ENCODE results near the gene LSM4. TPM values are rescaled to one million over a fixed set of nuclear protein-coding genes. Genes with fewer than 3 reads are reported as not detected.

The LSM4 gene
- total and polyA plus RNA-seq, 8 donors, result 16.5 to 67.9 (median 35.3) TPM

GRCh38 chr19:18309525-18310064 lies 13.3 kb downstream of the LSM4 start:
- WGBS, 2 donors, result 92 to 95% methylated on average over 30 to 33 of the region's 33 CpGs
- no peaks in the 10 kb centered on the region for H3K9me3 ChIP-seq
- H3K36me3 ChIP-seq, result peaks cover 0 to 9% (median 0%) of the 10 kb centered on the region in 3 donors
- no peak for ATAC-seq
- no peak for FAIRE-seq
- no peak overlapping the region for H3K27ac ChIP-seq
- no peak for TF ChIP-seq CTCF (IDR thresholded peaks at IDR 0.05)
- no peaks in the 10 kb centered on the region for H3K4me1 ChIP-seq
- no peak overlapping the region for H3K4me3 ChIP-seq
- intact Hi-C loops (cut with DNase I), result no loop called here
- DNase-seq, result no peak
- H3K27me3 ChIP-seq, result no peaks in the 10 kb centered on the region

GRCh38 chr19:18308948-18309325 lies 13.9 kb downstream of the LSM4 start:
- peaks cover 0 to 9% (median 0%) of the 10 kb centered on the region in 3 donors for H3K36me3 ChIP-seq
- no peak for DNase-seq
- no peak overlapping the region for H3K27ac ChIP-seq
- no peak for TF ChIP-seq CTCF (IDR thresholded peaks at IDR 0.05)
- H3K27me3 ChIP-seq, result no peaks in the 10 kb centered on the region
- no peaks in the 10 kb centered on the region for H3K4me1 ChIP-seq
- H3K4me3 ChIP-seq, result no peak overlapping the region
- H3K9me3 ChIP-seq, result no peaks in the 10 kb centered on the region
- no peak for FAIRE-seq
- ATAC-seq, result no peak
- WGBS, 2 donors, result 94% methylated on average over 7 of the region's 7 CpGs
- intact Hi-C loops (cut with DNase I), result no loop called here

GRCh38 chr19:18308051-18308947 lies 14.6 kb downstream of the LSM4 start:
- WGBS, 2 donors, result 90 to 94% methylated on average over 20 of the region's 20 CpGs
- intact Hi-C loops (cut with DNase I), result no loop called here
- ATAC-seq (no peak), FAIRE-seq (no peak), DNase-seq (no peak)
- no peak overlapping the region for H3K4me3 ChIP-seq
- no peak overlapping the region for H3K27ac ChIP-seq
- H3K9me3 ChIP-seq, result no peaks in the 10 kb centered on the region
- no peaks in the 10 kb centered on the region for H3K4me1 ChIP-seq
- H3K36me3 ChIP-seq, result peaks cover 0 to 9% (median 0%) of the 10 kb centered on the region in 3 donors
- TF ChIP-seq CTCF (IDR thresholded peaks at IDR 0.05), result no peak
- no peaks in the 10 kb centered on the region for H3K27me3 ChIP-seq

- WGBS, 2 donors, result 92 to 93% methylated on average over 19 of the region's 19 CpGs
- DNase-seq (no peak), FAIRE-seq (no peak), ATAC-seq (no peak)
- Histone ChIP-seq H3K36me3 (peaks cover 0 to 9% (median 0%) of the 10 kb centered on the region in 3 donors), H3K27ac (no peak overlapping the region), H3K4me1 (no peaks in the 10 kb centered on the region), H3K9me3 (no peaks in the 10 kb centered on the region), H3K4me3 (no peak overlapping the region), H3K27me3 (no peaks in the 10 kb centered on the region)
- TF ChIP-seq CTCF (IDR thresholded peaks at IDR 0.05), result no peak
- intact Hi-C loops (cut with DNase I), result no loop called here
These were observed 15.6 kb downstream of the LSM4 start for GRCh38 chr19:18307271-18307681.

- no peaks in the 10 kb centered on the region for H3K4me1 ChIP-seq
- H3K27ac ChIP-seq, result no peak overlapping the region
- ATAC-seq (no peak), DNase-seq (no peak), FAIRE-seq (no peak)
- intact Hi-C loops (cut with DNase I), result no loop called here
- 83 to 90% methylated on average over 14 of the region's 14 CpGs for WGBS, 2 donors
- H3K9me3 ChIP-seq, result no peaks in the 10 kb centered on the region
- H3K27me3 ChIP-seq, result no peaks in the 10 kb centered on the region
- TF ChIP-seq CTCF (IDR thresholded peaks at IDR 0.05), result no peak
- peaks cover 0 to 9% (median 0%) of the 10 kb centered on the region in 3 donors for H3K36me3 ChIP-seq
- no peak overlapping the region for H3K4me3 ChIP-seq
These were observed 16.0 kb downstream of the LSM4 start for GRCh38 chr19:18306888-18307260.

Data from pancreas (tissue), 10 donors.